GM18520 (cell line): ENCODE results near the gene RABGAP1L.
"Not testable (repeated sequence)": the region's sequence is repeated elsewhere in the genome, so short reads cannot be mapped to it uniquely, and the experiment has no call there.

Experiments
- ATAC-seq: cut with Tn5 transposase; IDR thresholded peaks from one replicate; pipeline ENCODE4 v1.9.1; 2021; ENCODE audit not compliant: unreplicated experiment

The RABGAP1L gene

GRCh38 chr1:174794861-174795260 is 635.5 kb downstream of the RABGAP1L start:
- no peak for ATAC-seq

GRCh38 chr1:174795806-174796205 is 636.5 kb downstream of the RABGAP1L start:
- ATAC-seq = no peak

GRCh38 chr1:174797398-174797797 is 638.1 kb downstream of the RABGAP1L start:
- no peak for ATAC-seq

GRCh38 chr1:174799136-174799479 is 639.8 kb downstream of the RABGAP1L start:
- no peak for ATAC-seq

- ATAC-seq = no peak
Observed at GRCh38 chr1:174800216-174800851, 641.0 kb downstream of the RABGAP1L start.

GRCh38 chr1:174800876-174801275 is 641.6 kb downstream of the RABGAP1L start:
- no peak for ATAC-seq

- ATAC-seq = no peak
Observed at GRCh38 chr1:174809755-174810280, 650.5 kb downstream of the RABGAP1L start.

GRCh38 chr1:174812016-174812415 is 652.7 kb downstream of the RABGAP1L start:
- no peak for ATAC-seq

- ATAC-seq = no peak
Observed at GRCh38 chr1:174812656-174813055, 653.3 kb downstream of the RABGAP1L start.

- ATAC-seq = peak; percentile 35
Observed at GRCh38 chr1:174815036-174815435, 655.7 kb downstream of the RABGAP1L start.

GRCh38 chr1:174815474-174815908 is 656.2 kb downstream of the RABGAP1L start:
- ATAC-seq = peak; percentile 25

GRCh38 chr1:174816621-174817020 is 657.3 kb downstream of the RABGAP1L start:
- ATAC-seq = not testable (repeated sequence)

GRCh38 chr1:174818014-174818616 is 658.8 kb downstream of the RABGAP1L start:
- no peak for ATAC-seq

- no peak for ATAC-seq
Observed at GRCh38 chr1:174818951-174819350, 659.6 kb downstream of the RABGAP1L start.

GRCh38 chr1:174819596-174819995 is 660.3 kb downstream of the RABGAP1L start:
- ATAC-seq = no peak

- ATAC-seq = no peak
Observed at GRCh38 chr1:174825127-174825526, 665.8 kb downstream of the RABGAP1L start.

- ATAC-seq = no peak
Observed at GRCh38 chr1:174825806-174826205, 666.5 kb downstream of the RABGAP1L start.

GRCh38 chr1:174828264-174828663 is 668.9 kb downstream of the RABGAP1L start:
- no peak for ATAC-seq

GRCh38 chr1:174829990-174830389 is 670.7 kb downstream of the RABGAP1L start:
- ATAC-seq = no peak

GRCh38 chr1:174836543-174836942 is 677.2 kb downstream of the RABGAP1L start:
- no peak for ATAC-seq

GRCh38 chr1:174837386-174837785 is 678.1 kb downstream of the RABGAP1L start:
- ATAC-seq = no peak

GRCh38 chr1:174839211-174839610 is 679.9 kb downstream of the RABGAP1L start:
- ATAC-seq = no peak

GRCh38 chr1:174841747-174842146 is 682.4 kb downstream of the RABGAP1L start:
- no peak for ATAC-seq
